GM18507 (cell line): Measurements from ENCODE around the gene LIPC.

ENCODE experiments used
- DNase-seq: peaks from one replicate; pipeline ENCODE4 v3.0.0; 2011; ENCODE audit warnings: low read depth; ENCODE audit not compliant: insufficient read length; ENCODE audit errors: extremely low spot score
- FAIRE-seq: peaks from 2 replicates; lab custom pipeline; 2011; peaks lifted over from hg19 to GRCh38; lab: Jason Lieb, UNC

Gene LIPC

DNA sequence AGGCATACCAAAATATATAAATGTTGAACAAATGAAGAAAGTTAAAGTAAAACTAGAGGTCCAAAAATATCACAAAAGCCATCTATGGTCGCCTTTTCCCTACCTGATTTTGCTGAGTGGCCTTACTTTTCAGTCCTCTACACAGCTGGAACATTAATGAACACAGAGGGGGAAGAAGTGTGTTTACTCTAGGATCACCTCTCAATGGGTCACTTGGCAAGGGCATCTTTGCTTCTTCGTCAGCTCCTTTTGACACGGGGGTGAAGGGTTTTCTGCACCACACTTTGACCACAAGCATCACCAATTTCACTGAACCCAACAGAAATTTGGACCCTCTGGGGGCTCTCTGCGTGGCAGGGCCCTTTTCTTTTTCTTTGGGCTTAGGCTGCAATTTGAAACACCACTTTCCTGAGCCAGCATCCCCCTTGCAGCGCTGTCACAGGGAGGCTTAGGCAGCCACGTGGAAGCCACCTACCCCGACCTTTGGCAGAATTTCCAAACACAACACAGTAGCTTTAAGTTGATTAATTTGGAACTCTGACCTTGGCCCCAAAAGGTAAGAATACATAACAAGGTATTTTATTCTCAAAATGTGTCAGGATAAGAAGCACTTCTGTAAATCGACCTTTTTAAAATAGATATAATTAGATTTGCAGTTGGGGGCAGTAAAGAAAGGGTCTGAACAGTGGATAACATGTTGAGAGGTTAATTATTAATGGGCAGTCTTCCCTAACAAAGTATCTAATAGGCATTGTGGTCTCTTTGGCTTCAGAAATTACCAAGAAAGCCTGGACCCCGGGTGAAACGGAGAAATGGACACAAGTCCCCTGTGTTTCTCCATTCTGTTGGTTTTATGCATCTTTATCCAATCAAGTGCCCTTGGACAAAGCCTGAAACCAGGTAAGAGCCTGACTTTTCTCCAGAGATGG, at the start of gene LIPC:
LIPC (plus strand) TSS at position 771 of the 929 bp plus-strand sequence; CDS start at position 813, 42 bp downstream.
- no peak for DNase-seq
- no peak for FAIRE-seq

DNA sequence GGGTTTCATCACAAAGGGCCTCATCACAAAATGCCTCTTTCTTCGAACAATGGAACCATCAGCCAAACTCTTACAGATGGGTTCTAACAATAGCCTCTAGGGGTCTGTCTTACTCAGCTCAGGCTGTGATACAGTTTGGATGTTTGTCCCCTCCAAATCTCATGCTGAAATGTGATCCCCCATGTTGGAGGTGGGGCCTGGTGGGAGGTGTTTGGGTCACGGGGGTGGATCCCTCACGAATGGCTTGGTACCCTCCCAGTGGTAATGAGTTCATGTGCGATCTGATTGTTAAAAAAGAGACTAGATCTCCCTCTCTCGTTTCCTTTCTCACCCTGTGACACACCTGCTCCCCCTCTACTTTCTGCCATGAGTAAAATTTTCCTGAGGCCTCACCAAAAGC, 47.9 kb upstream of the LIPC start:
- DNase-seq (no peak), FAIRE-seq (no peak)

DNA sequence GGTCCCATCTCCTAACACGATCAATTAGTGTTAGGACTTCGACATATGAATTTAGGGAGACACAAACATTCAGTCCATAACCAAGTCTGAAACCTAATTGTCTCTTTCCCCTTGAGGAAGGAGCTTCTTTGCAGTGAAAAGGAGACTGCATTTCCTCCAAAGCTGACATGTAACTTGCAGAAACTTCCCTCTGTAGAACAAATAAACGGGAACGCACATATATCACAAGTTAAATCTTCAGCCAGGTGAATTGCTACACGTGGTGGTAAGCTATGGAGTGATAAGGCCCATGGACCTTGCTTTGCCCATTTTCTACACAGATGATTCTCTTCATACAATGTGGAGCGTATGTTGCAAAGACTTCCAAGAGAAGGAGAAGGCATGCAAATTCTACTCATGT, 47.1 kb upstream of the LIPC start:
- no peak for FAIRE-seq
- DNase-seq = no peak

DNA sequence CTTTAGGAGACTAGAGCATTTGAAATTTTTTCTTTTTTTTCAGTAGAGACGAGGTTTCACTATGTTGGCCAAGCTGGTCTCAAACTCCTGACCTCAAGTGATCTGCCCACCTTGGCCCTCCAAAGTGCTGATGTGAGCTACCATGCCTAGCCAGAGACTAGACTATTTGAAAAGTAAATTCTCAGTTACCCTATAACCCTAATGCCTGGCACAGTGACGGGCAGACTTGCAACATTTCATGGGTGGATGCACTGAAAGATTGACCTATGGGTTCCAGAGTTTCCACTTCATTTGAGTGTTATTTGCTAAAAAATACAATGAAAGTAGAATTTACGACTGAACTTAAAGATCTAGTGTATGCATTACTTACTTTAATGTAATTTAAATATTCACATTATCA, 45.7 kb upstream of the LIPC start:
- DNase-seq = no peak
- no peak for FAIRE-seq

DNA sequence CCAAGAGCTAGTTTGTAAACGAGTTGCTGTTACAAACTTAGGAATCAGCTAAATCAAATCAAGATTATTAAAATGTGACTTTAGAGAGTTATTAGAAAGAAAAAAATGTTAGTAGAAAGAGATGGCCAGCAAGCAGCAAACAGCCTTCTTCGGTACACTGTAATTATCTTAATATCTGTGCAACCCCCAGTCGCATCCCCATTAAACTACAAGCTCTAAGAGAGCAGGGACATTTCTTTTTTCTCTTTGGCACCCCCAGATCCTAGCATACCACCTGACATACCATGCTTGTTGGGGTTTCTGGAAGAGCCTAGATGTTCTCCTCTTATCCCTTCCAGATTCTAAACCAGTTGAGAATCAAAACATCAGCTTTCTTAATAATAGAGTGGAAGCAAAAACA, 45.1 kb upstream of the LIPC start:
- DNase-seq = no peak
- no peak for FAIRE-seq

DNA sequence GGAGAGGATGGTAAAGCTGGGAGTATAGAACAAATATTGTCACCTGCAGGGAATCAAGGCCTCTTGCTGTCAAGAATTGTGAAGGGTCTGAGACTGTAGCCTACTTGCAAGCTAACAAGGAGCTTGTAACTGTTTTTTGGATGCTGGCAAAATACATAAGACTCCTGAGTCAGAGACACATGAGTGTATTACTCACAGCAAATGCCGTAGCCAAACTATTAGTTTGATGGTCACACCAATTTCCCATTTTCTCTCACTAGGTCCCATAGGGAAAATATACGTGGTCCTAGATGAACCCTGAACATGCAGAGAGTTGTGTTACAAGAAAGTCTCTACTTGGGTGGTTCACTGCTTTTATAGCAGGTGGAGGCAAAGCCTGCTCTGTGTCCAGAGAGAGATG, 44.7 kb upstream of the LIPC start:
- DNase-seq = no peak
- FAIRE-seq = no peak

DNA sequence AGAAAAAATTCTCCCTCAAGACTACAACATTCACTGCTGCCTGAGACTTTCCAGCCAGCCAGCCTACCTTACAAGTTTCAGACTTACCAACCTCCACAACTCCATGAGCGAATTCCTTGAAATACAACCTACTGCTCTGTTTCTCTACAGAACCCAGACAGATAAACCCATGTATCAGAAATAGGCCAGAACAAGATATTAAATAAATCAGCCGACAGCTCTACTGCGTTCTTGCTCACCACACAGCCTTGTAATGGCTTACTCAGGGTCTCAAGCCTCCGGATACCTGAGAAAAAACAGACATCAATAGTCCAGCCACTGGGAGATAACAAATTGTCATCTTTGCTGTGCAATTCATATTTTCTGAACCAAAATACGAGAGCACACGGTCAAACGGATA, 43.6 kb upstream of the LIPC start:
- FAIRE-seq (no peak), DNase-seq (no peak)

DNA sequence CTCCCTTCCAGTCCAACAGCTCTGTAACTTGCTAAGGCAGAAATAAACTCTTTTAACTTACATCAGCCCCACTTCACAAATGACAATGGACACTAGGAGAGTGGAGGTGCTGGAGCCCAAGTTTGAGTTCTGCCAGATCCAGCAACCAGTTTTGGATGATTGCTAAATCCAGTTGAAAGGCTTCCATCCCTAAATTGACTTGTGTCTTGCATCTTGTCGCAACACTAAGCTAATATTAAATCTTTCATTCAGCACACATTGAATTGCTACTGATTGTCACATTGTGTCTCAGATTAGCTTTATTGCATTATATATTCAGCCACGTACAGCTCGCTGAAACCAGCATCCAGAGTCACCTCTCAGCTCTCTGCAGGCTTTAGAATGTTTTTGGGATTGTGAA, 41.7 kb upstream of the LIPC start:
- FAIRE-seq = no peak
- no peak for DNase-seq

DNA sequence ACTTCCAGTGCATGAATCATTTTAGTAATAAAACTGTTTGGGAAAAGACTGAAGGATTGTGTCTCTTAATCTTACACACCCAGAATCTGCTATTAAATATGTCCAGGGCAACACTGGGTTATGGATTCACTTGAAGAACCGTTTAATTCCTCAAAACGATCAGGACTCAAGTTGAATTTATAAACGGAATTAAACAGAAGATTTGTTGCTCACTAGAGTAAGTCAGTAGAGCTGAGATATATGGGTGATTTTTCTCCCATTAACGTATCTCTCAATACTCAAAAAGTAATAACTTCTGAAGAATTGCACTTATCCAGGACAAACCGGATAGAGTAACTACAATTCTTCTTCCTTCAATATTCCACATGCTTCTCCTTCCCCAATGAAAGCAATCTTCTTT, 41.1 kb upstream of the LIPC start:
- no peak for FAIRE-seq
- no peak for DNase-seq

DNA sequence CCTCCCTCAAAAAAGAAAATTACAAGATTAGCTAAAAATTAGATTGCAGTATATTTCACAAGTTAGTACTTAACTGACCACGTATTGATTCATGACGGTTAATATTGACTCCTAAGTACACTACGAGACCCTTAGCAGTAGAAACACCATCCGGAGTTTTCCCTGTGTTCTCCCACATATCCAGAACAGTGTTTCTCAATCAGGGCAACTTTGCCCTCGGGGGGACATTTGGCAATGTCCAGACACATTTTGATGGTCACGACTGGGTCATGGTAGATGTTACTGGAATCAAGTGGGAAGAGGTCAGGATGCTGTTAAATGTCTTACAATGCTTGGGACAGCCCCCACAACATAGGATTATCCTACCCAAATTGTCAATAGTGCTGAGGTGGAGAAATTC, 40.7 kb upstream of the LIPC start:
- FAIRE-seq (no peak), DNase-seq (no peak)

DNA sequence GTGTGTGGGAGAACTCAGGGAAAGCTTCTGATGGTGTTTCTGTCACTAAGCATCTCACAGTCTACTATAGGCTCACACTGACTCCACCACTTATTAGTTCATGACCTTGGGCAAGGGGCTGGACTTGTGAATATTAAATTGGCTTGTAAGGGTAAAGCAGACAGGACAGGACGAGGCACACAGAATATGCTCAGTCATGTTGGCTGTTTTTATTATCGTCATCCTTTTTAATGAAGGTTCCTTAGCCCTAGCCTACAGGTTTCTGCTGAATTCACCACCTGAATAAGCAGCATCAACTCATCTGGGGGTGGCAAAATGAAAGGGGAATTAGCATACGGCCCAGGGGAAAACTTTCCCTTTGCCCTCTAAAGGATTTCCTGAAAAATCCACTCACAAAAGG, 39.6 kb upstream of the LIPC start:
- no peak for FAIRE-seq
- no peak for DNase-seq

DNA sequence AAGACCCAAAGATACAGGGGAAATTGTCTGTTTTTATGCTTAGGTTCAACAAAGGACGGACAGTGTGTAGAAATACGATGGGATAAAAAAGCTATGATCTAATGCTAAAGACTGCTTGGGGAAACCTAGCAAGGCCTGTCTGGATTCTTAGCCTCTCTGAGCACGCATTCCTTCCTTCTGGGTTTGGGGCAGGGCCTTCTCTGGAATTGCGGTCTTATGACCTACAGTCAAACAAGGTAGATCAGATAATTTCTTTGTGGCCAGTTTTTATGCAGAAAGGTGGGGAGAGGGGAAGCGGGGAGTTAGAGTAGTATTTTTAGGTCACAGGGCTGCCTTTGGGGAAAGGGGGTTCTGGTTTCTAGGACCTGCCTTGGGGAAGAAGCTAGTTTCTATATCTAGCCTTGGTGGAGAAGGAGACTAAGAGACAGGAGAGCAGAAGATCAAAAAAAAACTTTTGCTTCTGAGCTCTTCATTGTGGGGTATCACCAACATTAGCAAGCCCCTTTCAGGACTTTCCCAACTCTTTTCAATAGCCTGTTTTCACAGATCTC, 39.1 kb upstream of the LIPC start:
- FAIRE-seq (no peak), DNase-seq (no peak)

DNA sequence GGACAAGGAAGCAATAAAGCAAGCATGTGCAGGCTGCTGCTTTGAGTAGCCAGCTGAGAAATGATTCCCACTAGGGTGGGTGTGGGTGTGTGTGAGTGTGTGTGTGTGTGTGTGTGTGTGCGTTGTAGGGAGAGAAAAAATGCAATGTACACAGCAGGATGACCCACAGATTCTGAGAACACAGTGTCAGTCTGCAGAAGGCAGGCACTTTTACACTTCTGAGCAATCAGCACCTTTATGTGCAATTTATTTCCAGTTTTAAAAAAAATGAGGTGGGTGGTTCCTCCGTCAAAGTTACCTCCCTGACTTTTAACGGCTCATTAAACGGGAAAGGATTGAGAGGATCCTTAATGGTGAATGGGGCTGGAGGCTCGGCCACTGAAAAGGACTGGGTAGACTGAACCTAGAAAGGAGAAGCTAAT, 38.5 kb upstream of the LIPC start:
- no peak for DNase-seq
- no peak for FAIRE-seq

DNA sequence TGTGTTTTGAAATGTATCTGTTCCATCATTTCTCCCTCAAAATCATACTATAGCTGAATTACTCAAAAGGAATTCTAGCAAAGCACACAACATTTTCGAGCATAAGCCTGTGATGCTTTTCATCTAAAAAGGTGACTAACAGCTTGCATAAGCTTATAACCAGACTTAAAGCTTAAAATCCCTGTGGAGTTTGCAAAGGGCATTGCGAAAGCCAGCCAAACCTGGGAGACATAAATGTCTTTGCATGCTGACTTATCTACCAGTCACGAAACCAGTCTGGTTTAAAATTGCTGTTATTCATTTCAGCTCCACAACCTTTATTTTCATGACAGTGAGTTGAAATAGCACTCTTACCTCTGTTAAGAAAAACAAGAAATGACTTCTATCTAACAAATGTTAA, 35.6 kb upstream of the LIPC start:
- DNase-seq (no peak), FAIRE-seq (no peak)

DNA sequence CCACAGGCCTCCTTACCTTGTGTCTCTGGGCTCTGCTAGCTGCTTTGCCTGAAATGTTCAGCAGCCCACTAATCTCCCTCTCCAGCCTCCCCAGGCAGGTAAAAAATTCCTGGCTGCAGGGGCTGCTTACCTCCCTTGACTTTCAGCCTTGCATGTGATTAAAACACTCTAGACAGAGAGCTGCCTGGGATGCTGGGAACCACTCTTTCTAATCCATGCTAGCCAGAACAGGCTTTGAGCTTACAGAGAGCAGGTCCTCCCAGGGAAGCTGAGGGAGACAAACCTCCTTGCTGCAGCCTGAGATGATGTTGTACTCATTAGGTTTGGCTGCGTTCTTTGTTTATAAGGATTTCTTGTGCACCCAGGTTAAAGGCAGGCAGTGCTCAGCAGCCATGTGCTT, 33.7 kb upstream of the LIPC start:
- DNase-seq (no peak), FAIRE-seq (no peak)

DNA sequence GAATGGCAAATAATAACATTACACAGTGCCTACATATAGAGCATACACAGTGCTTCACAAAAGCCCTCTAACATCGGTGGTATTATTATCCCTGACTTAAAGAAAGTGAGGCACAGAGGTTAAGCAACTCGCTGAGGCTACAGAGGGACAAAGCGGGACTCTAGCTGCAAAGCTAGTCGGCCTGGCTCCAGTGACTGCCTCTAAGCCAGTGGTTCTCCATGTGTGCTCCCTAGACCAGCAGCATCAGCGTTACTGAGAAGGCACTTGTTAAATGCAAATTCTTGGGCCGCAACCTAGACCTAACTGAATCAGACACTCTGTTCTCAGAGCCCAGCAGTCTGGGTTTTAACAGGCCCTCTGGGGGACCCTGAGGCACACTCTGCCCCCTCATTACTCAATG, 33.1 kb upstream of the LIPC start:
- DNase-seq = no peak
- no peak for FAIRE-seq

DNA sequence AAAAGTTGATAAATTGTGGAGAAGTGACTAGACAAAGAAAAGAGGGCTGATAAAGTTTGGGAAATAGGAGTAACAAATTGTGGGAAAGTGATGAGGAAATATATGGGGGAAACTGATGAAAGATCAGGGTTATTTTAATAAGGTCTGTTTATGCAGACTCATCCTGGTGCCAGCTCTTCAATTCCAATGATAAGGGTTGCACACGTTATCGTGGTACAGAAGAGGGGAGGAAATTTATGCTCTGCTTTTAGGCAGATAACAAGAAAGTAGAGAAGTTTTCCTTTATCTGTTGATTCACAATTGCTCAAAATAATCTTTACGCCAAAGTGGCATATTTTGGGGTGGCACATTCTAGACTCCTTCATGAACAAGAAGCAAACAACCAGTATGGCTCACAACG, 32.1 kb upstream of the LIPC start:
- FAIRE-seq = no peak
- no peak for DNase-seq

DNA sequence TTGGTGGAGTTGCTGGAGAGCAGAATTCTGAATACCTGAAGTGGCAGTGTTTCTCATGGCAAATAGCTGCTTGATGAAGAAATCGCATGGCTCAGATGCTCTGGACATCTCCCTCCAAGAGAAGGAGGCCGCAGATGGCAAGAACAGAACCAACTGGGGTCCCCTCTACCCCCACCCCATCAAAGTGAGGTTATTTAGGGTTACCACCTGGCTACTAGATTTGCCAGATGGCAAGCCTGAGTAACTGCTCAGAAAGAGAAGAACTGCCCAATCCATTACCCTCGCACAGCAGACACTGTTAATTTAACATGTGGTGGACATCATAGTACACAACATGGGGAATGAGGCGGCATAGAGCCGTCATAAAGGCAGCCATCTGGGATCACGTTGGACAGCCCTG, 30.5 kb upstream of the LIPC start:
- no peak for FAIRE-seq
- no peak for DNase-seq

DNA sequence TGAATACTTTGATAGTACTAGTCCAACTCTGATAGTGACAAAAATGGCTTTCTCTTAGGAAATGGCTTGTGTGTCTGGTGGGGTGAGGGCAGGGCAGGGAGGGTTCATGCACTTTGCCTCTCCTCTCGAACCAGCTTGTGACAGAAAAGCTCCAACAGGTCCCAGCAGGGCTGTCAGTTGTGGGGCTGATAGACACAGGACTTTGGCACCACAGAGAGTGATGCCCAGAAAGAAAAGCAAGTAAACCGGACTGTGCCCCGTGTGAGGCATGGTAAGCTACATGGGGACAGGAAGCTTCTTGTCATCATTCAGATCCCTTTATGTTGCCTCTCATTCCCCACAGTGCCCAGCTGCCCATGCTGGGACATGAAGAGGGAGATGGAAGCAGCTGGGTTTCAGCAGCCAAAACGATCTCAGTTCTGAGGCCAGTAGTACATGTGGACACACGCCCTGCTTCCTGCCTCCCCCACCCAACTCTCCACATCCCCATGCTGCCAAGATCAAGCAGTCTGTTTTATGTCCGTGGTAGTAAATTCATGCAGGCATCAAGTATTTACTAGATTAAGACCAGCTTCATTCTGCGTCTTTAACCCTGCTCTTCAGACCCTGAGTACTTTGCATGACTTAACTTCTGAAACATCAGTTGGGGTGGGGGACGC, 29.7 kb upstream of the LIPC start:
- DNase-seq (no peak), FAIRE-seq (no peak)

DNA sequence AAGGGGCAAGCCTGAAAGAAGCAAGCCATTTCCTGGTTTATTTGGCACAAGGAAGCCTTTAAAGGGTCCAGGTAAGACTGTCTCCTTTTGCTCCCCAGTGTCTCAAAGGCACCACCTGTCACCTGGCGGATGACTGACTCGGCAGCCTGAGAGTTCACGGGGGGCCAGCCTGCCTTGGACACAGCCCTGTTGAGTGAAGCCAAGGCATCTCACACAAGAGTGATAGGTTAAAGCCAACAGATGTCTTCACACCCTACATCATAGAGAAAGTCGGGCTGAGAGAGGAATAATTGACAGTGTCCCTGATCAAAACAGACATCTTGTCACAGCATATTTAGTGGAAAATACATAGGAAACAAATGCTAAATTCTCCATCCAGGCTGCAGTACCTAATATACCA, 28.2 kb upstream of the LIPC start:
- no peak for DNase-seq
- FAIRE-seq = no peak

DNA sequence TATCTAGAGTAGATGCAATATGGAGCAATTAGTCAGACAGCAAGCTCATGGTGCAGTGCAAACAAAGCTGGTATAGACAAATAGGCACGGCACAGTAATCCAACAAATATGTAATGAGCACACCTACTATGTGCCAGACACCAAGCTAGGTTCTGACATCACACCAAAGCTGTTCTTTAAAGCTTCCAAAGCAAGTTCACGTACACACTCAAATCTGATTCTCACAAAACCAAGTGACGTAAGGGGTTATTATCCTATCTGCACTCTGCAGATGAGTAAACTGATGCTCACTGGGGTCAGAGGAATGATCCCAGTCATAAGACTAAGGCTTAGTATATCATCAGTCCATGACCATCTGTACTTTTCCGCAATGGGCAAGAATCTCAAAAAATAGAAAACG, 27.8 kb upstream of the LIPC start:
- DNase-seq (no peak), FAIRE-seq (no peak)
